ENCODE data around the gene LCE5A.
"Not testable (repeated sequence)": the region's sequence is repeated elsewhere in the genome, so short reads cannot be mapped to it uniquely, and the experiment has no call there.

The LCE5A gene

DNA sequence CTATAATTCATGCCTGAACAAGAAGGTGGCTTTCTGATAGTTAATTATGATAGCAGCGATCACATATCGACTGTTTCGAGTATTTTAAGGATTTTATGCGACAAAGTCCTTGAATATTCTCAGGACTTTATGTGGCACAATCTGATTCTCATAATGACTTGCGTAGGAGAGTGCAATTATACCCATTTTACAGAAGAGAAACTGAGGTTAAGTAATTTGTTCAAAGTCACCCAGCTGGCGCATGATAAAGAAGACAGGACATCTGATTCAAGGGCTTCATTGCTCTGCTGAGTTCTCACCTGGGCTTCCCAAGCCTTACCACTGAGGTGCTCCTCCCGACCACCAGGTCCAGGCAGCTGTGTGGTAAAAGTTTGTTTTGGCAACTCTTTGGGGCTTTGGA, 5.5 kb downstream of the LCE5A start:
- DNase-seq (ENCODE audit: low read depth), result no peak

GRCh38 chr1:152517237-152517811, 6.7 kb downstream of the LCE5A start:
- DNase-seq (ENCODE audit: low read depth), result no peak

GRCh38 chr1:152519851-152520250, 9.2 kb downstream of the LCE5A start:
- DNase-seq (ENCODE audit: low read depth), result no peak

GRCh38 chr1:152520561-152521090, 10.0 kb downstream of the LCE5A start:
- no peak for DNase-seq (ENCODE audit: low read depth)

- DNase-seq (ENCODE audit: low read depth), result no peak
Measured at GRCh38 chr1:152525080-152525641, 14.6 kb downstream of the LCE5A start.

DNA sequence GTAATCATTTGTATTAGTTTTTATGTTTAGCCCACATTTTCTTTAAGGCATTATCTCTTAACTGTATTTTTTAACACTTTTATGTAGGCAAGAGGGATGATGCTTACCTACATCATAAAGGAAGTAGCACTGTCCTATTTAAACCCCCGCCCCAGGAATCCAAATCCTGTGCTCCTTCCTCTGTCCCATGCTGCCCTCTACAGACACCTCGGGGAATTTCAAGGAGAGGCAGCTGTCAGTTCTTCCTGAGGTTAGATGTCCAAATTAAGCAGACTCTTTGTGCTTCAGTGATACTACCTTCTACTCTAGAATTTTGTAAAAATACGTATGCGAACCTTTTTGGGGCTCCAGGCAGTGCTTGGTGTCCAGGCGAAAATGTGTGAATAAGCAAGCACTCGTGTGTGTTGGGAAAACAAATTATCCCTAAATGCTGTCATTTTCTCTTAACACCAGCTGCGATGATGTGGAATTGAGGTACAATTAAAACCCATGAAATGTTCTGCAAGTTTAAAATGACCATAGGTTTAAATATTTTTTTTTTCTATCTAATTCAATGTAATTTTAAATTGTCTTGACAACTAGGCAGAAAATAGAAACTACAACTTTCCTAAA, 22.8 kb downstream of the LCE5A start:
- DNase-seq (ENCODE audit: low read depth), result no peak

DNA sequence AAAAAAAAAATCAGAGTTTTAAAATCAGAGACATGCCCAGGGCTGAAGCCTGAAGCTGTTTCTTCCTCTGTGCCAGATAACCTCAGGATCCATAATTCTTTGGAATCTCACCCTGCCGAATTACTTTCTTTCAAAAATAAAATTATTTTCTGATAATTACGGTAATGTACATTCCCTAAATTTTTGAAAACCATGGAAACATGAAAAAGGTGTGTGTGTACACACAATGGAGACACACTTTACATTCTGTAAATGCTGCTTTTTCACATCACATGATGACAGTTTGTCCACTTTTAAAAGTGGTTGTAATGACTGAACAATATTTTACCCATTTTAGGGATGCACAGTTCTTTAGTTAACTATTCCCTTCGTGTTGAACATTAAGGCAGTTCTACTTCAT, 25.2 kb downstream of the LCE5A start:
- DNase-seq (ENCODE audit: low read depth), result no peak

- no peak for DNase-seq (ENCODE audit: low read depth)
Measured at GRCh38 chr1:152537496-152537895, 26.9 kb downstream of the LCE5A start.

DNA sequence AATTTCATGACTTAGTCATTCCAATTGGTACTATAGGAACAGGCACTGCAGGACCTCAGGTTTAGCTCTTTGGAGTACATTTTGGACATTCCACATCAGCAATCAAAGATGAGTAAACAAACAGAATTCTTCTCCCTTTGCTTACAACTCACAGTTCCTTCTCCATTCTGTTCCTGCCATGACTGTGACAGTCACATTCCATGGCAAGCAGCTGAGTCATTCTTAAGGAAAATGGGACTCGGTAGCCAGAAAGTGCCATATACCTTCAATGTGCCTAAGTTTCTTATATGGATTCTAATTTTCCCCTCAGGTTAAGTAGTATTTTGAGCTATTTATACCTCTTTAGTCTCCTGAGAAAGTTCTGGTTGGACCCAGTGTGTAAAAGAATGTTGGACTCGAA, 29.3 kb downstream of the LCE5A start:
- DNase-seq (ENCODE audit: low read depth), result no peak

- DNase-seq (ENCODE audit: low read depth), result no peak
Measured at GRCh38 chr1:152543820-152544219, 33.2 kb downstream of the LCE5A start.

DNA sequence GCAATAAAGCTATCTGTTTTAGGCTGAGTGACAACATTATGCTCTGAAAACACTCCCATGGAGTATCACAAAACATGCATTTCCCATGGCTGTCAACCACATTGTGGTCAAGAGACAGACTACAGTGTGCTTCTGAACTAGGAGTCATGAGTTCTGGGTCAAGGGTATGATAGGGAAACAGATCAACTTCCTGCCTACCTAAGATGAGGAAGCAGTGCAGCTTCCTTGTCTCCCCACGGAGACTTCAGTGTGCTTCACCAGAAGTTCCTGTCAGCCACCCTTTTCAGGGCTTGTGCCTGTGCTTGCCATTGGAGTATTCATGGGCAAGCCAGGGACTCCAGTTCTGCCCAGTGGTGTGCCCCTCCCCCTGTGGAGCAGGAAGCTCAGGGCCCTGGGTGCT, 36.1 kb downstream of the LCE5A start:
- DNase-seq (ENCODE audit: low read depth), result no peak

DNA sequence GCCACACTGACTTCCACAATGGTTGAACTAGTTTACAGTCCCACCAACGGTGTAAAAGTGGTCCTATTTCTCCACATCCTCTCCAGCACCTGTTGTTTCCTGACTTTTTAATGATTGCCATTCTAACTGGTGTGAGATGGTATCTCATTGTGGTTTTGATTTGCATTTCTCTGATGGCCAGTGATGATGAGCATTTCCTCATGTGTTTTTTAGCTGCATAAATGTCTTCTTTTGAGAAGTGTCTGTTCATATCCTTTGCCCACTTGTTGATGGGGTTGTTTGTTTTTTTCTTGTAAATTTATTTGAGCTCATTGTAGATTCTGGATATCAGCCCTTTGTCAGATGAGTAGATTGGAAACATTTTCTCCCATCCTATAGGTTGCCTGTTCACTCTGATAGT, 37.8 kb downstream of the LCE5A start:
- not testable (repeated sequence) for DNase-seq (ENCODE audit: low read depth)

Data from fibroblast of the conjunctiva (primary cell).